Rectal smooth muscle tissue (tissue), 1 donor: ENCODE data around the gene CAMK2G.

Experiments
- H3K27ac ChIP-seq: one replicate; pipeline ENCODE4 v1.7.0; 2013; ENCODE audit warnings: low read depth, low read length, inconsistent platforms
- H3K27me3 ChIP-seq: one replicate; pipeline ENCODE4 v1.7.0; 2013; ENCODE audit warnings: low read length; ENCODE audit not compliant: control insufficient read depth, insufficient read depth
- H3K36me3 ChIP-seq: one replicate; pipeline ENCODE4 v1.7.0; 2013; ENCODE audit warnings: low read length; ENCODE audit not compliant: control insufficient read depth, insufficient read depth
- H3K4me1 ChIP-seq: one replicate; pipeline ENCODE4 v1.7.0; 2013; ENCODE audit warnings: low read length; ENCODE audit not compliant: control insufficient read depth, insufficient read depth
- H3K4me3 ChIP-seq: one replicate; pipeline ENCODE4 v1.7.0; 2013; ENCODE audit warnings: low read length
- H3K9ac ChIP-seq: one replicate; pipeline ENCODE4 v1.7.0; 2013; ENCODE audit warnings: low read length

The CAMK2G gene

GRCh38 chr10:73780966-73781365 is 93.4 kb downstream of the CAMK2G start:
- H3K4me3 ChIP-seq, result peak overlapping the region; percentile 93
- H3K27ac ChIP-seq, result peak overlapping the region; percentile 92
- H3K9ac ChIP-seq, result no peak overlapping the region
- no peaks in the 10 kb centered on the region for H3K27me3 ChIP-seq
- H3K36me3 ChIP-seq, result no peaks in the 10 kb centered on the region
- peaks cover 15% of the 10 kb centered on the region for H3K4me1 ChIP-seq

GRCh38 chr10:73780301-73780700 is 94.1 kb downstream of the CAMK2G start:
- Histone ChIP-seq H3K9ac (no peak overlapping the region), H3K27ac (no peak overlapping the region), H3K27me3 (no peaks in the 10 kb centered on the region), H3K4me1 (peaks cover 15% of the 10 kb centered on the region), H3K36me3 (no peaks in the 10 kb centered on the region), H3K4me3 (no peak overlapping the region)

- Histone ChIP-seq H3K4me1 (peaks cover 15% of the 10 kb centered on the region), H3K9ac (no peak overlapping the region), H3K4me3 (no peak overlapping the region)
Measured at GRCh38 chr10:73779539-73780197, 94.7 kb downstream of the CAMK2G start.

GRCh38 chr10:73779018-73779417 is 95.3 kb downstream of the CAMK2G start:
- Histone ChIP-seq H3K4me1 (peaks cover 18% of the 10 kb centered on the region), H3K27ac (no peak overlapping the region), H3K9ac (no peak overlapping the region), H3K27me3 (no peaks in the 10 kb centered on the region), H3K36me3 (no peaks in the 10 kb centered on the region), H3K4me3 (no peak overlapping the region)

More at GRCh38 chr10:73779539-73780197, 94.7 kb downstream of the CAMK2G start:
- no peaks in the 10 kb centered on the region for H3K27me3 ChIP-seq
- H3K36me3 ChIP-seq, result no peaks in the 10 kb centered on the region
- H3K27ac ChIP-seq, result no peak overlapping the region

GRCh38 chr10:73774637-73775036 is 99.7 kb downstream of the CAMK2G start:
- Histone ChIP-seq H3K27ac (no peak overlapping the region), H3K4me3 (no peak overlapping the region), H3K36me3 (peaks cover 14% of the 10 kb centered on the region), H3K27me3 (no peaks in the 10 kb centered on the region), H3K9ac (peak overlapping the region; percentile 19), H3K4me1 (peaks cover 17% of the 10 kb centered on the region)

- H3K9ac ChIP-seq, result peak overlapping the region; percentile 78
- H3K36me3 ChIP-seq, result peaks cover 14% of the 10 kb centered on the region
- H3K4me3 ChIP-seq, result peak overlapping the region; percentile 93
- no peaks in the 10 kb centered on the region for H3K27me3 ChIP-seq
- H3K27ac ChIP-seq, result peak overlapping the region; percentile 96
- peaks cover 17% of the 10 kb centered on the region for H3K4me1 ChIP-seq
Measured at GRCh38 chr10:73773152-73773879, 101.0 kb downstream of the CAMK2G start.

GRCh38 chr10:73772281-73773151 is 101.8 kb downstream of the CAMK2G start:
- Histone ChIP-seq H3K4me3 (peak overlapping the region; percentile 93), H3K27ac (peak overlapping the region; percentile 96), H3K9ac (peak overlapping the region; percentile 78), H3K27me3 (no peaks in the 10 kb centered on the region), H3K4me1 (peaks cover 17% of the 10 kb centered on the region), H3K36me3 (peaks cover 19% of the 10 kb centered on the region)

GRCh38 chr10:73771722-73772280 is 102.6 kb downstream of the CAMK2G start:
- Histone ChIP-seq H3K4me1 (peaks cover 17% of the 10 kb centered on the region), H3K36me3 (peaks cover 25% of the 10 kb centered on the region), H3K9ac (peak overlapping the region; percentile 58), H3K27ac (peak overlapping the region; percentile 96), H3K4me3 (peak overlapping the region; percentile 93), H3K27me3 (no peaks in the 10 kb centered on the region)

GRCh38 chr10:73769396-73769795 is 105.0 kb downstream of the CAMK2G start:
- Histone ChIP-seq H3K36me3 (peaks cover 47% of the 10 kb centered on the region), H3K4me3 (no peak overlapping the region), H3K27me3 (no peaks in the 10 kb centered on the region), H3K4me1 (peaks cover 12% of the 10 kb centered on the region), H3K27ac (no peak overlapping the region), H3K9ac (no peak overlapping the region)

GRCh38 chr10:73768881-73769280 is 105.5 kb downstream of the CAMK2G start:
- Histone ChIP-seq H3K4me1 (peaks cover 9% of the 10 kb centered on the region), H3K4me3 (no peak overlapping the region), H3K36me3 (peaks cover 51% of the 10 kb centered on the region), H3K9ac (no peak overlapping the region), H3K27ac (no peak overlapping the region), H3K27me3 (no peaks in the 10 kb centered on the region)

GRCh38 chr10:73765066-73765465 is 109.3 kb downstream of the CAMK2G start:
- peaks cover 68% of the 10 kb centered on the region for H3K36me3 ChIP-seq
- no peak overlapping the region for H3K27ac ChIP-seq
- H3K4me1 ChIP-seq, result no peaks in the 10 kb centered on the region
- H3K27me3 ChIP-seq, result no peaks in the 10 kb centered on the region
- no peak overlapping the region for H3K4me3 ChIP-seq
- no peak overlapping the region for H3K9ac ChIP-seq

GRCh38 chr10:73763343-73763742 is 111.0 kb downstream of the CAMK2G start:
- no peak overlapping the region for H3K4me3 ChIP-seq
- H3K27ac ChIP-seq, result no peak overlapping the region

More at GRCh38 chr10:73763343-73763742, 111.0 kb downstream of the CAMK2G start:
- Histone ChIP-seq H3K36me3 (peaks cover 72% of the 10 kb centered on the region), H3K4me1 (no peaks in the 10 kb centered on the region), H3K9ac (no peak overlapping the region), H3K27me3 (no peaks in the 10 kb centered on the region)
